ENCODE results near the gene CLIC3. TPM values are rescaled to one million over a fixed set of nuclear protein-coding genes. Genes with fewer than 3 reads are reported as not detected.
A peak's percentile ranks its signal among the peaks of the same experiment; 100 is the strongest.

Gene CLIC3
- total RNA-seq, 2 donors from 2014 or later, result 2.6 to 8.5 TPM

GRCh38 chr9:136960938-136961275 is 35.5 kb downstream of the CLIC3 start:
- intact Hi-C loops (cut with DNase I), result no loop called here
- no peak for DNase-seq
- peak in 1 of 2 donors; percentile 2 for ATAC-seq

- ATAC-seq, result no peak
- intact Hi-C loops (cut with DNase I), result no loop called here
- DNase-seq, result no peak
Observed at GRCh38 chr9:136960212-136960937, 36.0 kb downstream of the CLIC3 start.

GRCh38 chr9:136958898-136959850 is 37.2 kb downstream of the CLIC3 start:
- DNase-seq (no peak), ATAC-seq (no peak)
- intact Hi-C loops (cut with DNase I), result no loop called here

GRCh38 chr9:136958473-136958872 is 37.9 kb downstream of the CLIC3 start:
- DNase-seq (no peak), ATAC-seq (no peak)
- intact Hi-C loops (cut with DNase I), result no loop called here

- intact Hi-C loops (cut with DNase I), result no loop called here
- no peak for DNase-seq
- ATAC-seq, result no peak
Observed at GRCh38 chr9:136957901-136958300, 38.5 kb downstream of the CLIC3 start.

- DNase-seq (no peak), ATAC-seq (no peak)
- intact Hi-C loops (cut with DNase I), result no loop called here
Observed at GRCh38 chr9:136957461-136957860, 38.9 kb downstream of the CLIC3 start.

- intact Hi-C loops (cut with DNase I), result no loop called here
- DNase-seq, result no peak
Observed at GRCh38 chr9:136956604-136957003, 39.8 kb downstream of the CLIC3 start.

GRCh38 chr9:136955943-136956335 is 40.4 kb downstream of the CLIC3 start:
- DNase-seq (no peak), ATAC-seq (no peak)
- intact Hi-C loops (cut with DNase I), result no loop called here

More at GRCh38 chr9:136956604-136957003, 39.8 kb downstream of the CLIC3 start:
- ATAC-seq, result no peak

GRCh38 chr9:136955202-136955942 is 41.0 kb downstream of the CLIC3 start:
- intact Hi-C loops (cut with DNase I), result no loop called here
- no peak for ATAC-seq
- DNase-seq, result no peak

GRCh38 chr9:136954270-136955083 is 41.9 kb downstream of the CLIC3 start:
- intact Hi-C loops (cut with DNase I), result no loop called here
- ATAC-seq (no peak), DNase-seq (no peak)

- intact Hi-C loops (cut with DNase I), result no loop called here
- DNase-seq (no peak), ATAC-seq (no peak)
Observed at GRCh38 chr9:136953771-136954269, 42.5 kb downstream of the CLIC3 start.

- DNase-seq (no peak), ATAC-seq (no peak)
- intact Hi-C loops (cut with DNase I), result no loop called here
Observed at GRCh38 chr9:136952876-136953770, 43.2 kb downstream of the CLIC3 start.

- ATAC-seq, result peak; percentile 0 to 7
- intact Hi-C loops (cut with DNase I), result no loop called here
- DNase-seq, result no peak
Observed at GRCh38 chr9:136952321-136952850, 44.0 kb downstream of the CLIC3 start.

- ATAC-seq, result no peak
- DNase-seq, result peak; percentile 19
- intact Hi-C loops (cut with DNase I), result no loop called here
Observed at GRCh38 chr9:136951541-136952320, 44.6 kb downstream of the CLIC3 start, which contains the start of gene LCN12. TSS of gene LCN12 (plus strand) at chr9:136952273. CDS start at chr9:136952328, 55 bp downstream.

GRCh38 chr9:136950656-136951276 is 45.6 kb downstream of the CLIC3 start:
- ATAC-seq (peak; percentile 9 to 31), DNase-seq (no peak)
- intact Hi-C loops (cut with DNase I), result no loop called here

All from left cardiac atrium (tissue), 4 donors.